Fibroblast of upper back skin (primary cell): Measurements from ENCODE around the gene KIF6.
"Not testable (repeated sequence)": the region's sequence is repeated elsewhere in the genome, so short reads cannot be mapped to it uniquely, and the experiment has no call there.

Experiments used
- DNase-seq: peaks from one replicate; pipeline ENCODE4 v3.0.0-alpha.2; 2013

Gene KIF6

DNA sequence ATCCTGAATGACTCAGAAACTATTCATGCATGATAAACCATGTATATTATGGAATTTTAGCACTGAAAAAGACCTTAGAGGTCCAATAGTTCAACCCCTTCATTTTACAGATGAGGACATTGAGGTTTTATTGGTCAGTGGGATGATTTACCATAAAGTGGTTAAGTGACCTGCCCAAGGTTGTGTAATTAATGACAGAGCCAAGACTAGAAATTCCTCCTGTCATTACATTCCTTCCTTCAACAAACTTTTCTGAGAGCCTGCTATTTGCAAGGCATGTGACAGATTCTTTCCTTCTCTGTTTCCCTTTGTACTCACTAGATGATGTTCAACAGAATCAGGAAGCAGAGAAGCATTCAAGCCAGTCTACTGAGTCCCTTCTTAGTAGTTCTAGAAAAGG is 232.0 kb downstream of the KIF6 start:
- peak; percentile 81 for DNase-seq

DNA sequence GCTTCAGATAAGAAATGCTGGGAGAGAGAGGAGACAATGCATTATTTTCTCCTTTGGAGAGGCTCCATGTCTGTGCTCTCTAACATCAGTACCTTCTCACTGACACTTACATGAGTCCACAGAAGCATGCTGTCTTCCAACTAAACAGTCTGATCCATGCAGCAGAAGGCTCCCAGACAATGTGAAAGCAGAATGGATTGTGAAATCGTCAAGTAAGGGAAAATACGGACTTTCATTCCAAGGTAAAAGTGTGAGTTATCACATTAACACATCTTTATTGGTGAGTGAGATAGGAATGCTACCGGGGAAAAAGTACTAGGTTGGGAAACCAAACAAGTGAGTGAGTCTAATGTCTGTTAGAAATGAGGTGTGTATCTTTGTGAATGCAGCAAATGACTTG is 235.1 kb downstream of the KIF6 start:
- no peak for DNase-seq

DNA sequence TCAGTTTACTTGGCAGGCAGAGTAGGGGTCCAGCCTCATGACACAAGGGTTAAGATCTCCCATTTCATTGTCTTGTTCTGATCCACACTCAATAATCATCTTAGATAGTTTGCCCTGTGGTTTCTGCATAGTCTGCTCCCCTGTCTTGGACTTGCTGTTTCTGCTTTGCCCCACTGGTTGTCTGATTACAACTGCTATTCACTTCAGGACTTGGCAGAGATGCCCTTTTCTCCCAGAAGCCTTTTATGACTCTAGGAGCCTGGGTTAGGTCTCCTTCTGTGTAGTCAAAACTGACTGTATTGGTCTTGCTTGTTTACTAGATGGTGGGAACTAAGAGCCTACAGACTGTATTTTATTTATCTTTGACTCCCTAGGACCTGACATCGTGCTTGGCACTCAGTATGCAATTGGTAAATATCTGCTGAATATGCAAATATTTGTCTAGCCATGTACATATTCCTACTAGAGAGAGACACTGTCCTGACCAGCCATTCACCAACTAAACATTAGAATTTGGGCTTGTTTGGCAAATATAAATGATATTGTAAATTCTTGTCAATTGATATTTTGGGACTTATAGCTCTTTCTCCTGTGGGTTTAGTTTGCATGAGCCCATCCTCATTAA is 236.8 kb downstream of the KIF6 start:
- DNase-seq = no peak

DNA sequence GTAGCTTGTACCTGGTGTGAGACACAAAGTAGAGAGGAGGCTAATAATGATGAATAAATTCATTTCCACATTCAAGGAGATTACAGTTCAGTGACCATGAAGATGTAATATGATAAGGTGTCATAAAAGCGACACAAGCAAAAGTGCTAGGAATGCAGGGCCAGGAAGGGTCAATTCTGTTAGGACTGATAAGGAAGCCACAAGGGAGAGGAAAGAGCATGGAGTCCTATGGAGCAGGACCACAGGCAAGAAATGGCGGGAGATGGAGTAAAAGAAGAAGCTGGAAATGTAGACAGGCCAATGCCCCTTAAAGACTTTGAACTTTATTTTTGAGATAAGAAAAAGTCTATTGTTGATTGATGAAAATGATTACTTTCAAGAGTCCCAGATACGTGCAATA is 240.9 kb downstream of the KIF6 start:
- no peak for DNase-seq

DNA sequence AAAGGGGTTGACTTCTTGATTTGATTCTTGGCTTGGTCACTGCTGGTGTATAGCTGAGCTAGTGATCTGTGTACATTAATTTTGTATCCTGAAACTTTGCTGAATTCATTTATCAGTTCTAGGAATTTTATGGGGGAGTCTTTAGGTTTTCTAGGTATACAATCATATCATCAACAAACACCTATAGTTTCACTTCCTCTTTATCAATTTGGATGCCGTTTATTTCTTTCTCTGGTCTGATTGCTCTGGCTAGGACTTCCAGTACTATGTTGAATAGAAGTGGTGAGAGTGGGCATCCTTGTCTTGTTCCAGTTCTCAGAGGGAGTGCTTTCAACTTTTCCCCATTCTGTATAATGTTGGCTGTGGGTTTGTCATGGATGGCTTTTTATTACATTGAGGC is 245.4 kb downstream of the KIF6 start:
- DNase-seq = not testable (repeated sequence)

DNA sequence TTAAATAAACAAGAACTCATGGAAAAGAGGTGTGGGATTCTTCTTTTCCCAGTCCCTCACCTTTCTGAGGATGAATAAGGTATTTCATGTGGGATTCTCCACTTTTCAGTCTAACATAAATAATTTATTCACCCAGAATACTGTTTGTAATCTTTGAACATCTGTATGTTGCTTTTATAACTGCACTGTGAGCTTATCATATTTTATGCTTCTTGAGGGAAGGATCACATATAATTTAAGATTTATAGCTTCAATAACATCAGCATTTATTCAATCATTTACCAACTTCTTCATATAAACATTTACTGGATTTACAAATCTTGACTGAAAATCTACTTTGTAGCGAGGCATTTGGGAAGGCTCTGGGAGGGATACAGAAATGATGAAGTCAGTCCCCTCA is 248.5 kb downstream of the KIF6 start:
- no peak for DNase-seq

DNA sequence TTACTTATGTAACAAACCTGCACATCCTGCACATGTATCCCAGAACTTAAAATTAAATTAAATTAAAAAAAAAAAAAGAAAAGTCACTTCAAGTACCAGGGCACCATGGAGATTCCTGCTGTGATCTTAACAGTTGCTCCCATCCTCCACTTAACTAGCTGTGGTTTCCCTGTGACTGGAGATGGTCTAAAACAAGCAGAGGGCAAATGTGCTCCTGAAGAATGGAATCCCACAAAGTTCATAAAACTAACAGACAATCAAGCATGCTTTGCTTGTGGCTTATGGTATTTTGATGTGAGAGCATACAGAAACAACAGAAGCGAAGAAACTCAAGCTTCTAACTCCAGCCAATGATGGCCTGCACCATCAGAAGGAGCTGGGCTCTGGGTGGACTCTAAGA is 249.1 kb downstream of the KIF6 start:
- DNase-seq = peak; percentile 22

DNA sequence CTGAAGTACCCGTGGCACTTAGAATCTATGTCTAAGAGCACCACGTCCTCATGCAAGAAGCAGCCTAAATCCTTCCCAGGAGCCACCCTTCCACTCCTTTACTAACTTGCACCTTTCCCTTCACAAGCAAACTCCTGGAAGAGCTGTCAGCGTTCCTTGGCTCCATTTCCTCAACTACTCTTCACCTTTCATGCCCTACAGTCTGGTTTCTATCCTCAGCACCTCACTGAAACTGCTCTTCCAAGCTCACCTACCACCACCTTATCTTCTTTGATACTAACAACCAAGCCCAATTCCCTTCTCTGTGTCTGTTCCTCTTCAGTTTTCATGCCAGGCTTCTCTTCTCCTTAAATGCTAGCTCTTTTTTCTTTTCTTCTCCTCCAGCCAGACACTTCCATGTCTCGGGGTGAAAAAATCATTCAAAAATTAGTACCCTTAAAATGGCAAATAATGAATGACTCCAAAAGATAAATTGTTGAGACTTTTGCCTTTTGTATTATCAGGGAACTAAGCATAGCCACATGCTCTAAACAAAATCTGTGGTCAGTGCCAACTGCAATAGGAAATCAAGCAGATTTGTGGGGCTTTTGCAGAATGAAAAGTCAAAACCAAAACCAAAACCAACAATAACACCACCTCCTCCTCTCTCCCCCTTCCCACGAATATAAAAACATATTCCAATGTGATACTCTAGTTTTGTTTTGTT is 253.1 kb downstream of the KIF6 start:
- no peak for DNase-seq

DNA sequence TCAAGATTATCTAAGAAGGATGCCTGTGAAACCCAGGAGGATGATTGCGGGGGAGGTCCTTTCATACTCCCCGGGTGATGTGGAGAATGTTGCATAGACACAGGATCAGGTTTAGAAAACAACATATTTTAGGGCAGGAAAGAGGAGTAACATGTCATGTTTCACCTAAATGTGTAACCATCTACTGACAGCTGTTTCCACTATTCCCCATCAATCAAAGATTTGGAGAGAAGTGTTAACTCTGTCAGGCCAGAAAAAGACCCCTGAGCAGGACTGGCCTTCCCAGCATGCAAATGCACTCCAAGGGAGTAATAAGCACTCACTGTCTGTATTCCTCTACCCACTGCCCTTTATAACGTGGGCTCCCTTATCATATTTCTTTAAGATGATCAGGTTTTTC is 254.7 kb downstream of the KIF6 start:
- no peak for DNase-seq

DNA sequence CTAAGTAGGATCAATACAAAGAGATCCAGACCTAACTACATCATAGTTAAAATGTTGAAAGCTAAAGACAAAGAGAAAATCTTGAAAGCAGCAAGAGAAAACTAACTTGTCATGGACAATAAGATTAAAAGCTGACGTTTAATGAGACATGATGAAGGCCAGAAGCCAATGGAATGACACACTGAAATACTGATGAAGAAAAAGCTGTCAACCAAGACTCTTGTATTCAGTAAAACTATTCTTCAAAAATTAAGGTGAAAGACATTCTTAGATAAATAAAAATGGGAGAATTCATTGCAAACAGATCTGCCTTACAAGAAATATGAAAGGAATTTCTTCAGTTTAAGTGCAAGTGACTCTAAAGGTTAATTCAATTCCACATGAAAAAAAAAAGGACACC is 256.8 kb downstream of the KIF6 start:
- DNase-seq = no peak

DNA sequence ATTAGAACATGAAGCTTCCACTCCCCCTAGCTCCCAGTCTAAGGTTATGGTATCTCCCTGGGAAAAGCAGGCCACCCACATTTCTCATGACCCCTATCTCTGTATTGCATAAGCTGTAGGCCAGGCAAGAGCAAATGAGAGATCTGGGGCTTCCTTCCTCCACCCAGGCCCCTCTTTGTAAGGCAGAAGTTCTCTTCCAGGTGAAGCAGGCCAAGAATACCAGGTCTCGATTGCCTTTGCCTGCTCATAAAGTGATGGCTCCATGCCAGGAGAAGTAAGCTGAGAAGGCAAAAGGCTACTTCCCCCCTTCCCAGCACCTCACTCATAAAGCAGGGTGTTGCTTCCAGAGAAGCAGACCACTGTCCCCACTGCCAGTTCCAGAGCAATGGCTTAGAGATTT is 258.6 kb downstream of the KIF6 start:
- DNase-seq = no peak

DNA sequence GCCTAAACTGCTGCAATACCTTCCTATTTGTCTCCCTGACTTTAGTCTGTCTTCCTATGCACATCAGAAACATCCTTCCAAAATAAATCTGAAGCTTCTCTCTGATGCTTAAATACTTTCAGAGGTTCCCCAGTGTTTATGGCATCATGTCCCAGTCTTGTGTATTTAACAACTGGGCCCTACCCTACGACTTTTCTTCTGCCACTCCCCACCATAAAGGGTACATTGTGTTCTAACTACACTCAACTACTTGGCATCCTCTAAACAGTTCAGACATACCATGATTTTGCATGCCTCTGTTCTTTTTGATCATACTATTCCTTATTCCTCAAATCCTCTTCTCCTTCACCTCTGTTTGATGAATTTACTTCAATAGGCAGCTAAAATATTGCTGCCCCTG is 259.7 kb downstream of the KIF6 start:
- DNase-seq = no peak

DNA sequence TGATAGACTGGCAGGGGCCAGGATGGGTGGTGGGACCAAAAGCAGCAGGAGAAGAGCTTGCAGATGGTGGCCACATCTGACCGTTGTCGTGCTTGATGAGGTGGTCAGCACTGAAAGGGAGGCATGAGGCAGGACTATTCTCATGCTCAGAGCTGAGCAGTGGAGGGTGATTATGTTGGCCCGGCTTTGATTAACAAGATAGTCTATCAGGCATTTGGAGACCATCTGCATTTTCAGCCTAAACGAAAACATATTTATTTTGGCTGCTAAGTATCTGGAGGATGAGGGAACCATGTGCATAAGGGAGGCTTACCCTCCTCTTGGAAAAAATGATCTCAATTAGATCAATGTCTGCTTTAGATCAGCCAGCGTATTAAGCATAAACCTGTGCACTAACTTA is 261.1 kb downstream of the KIF6 start:
- DNase-seq = no peak

DNA sequence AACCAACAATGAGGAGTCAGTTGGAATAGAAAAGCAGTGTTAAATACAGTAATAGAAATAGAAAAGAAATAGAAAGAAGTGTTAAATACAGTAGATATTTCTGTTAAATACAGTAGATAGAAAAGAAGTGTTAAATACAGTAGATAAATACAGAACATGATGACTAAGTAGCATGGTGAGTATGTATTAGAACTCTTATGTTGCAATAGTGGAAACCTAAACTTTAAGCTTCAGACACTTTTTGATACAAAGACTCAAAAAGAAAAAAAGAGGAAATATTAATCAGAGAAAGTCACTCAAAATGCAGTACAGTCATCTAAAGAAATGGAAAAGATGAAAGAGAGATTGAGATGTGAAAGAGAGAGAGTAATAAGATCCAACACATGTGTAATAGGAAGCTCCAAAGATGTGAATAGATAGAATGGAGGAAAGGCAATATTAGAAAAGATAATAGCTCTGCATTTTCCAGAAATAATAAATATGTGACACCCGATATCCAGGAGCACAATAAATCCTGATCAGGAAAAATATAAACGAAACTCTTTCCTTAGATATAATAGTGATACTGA is 271.2 kb downstream of the KIF6 start:
- DNase-seq = no peak

DNA sequence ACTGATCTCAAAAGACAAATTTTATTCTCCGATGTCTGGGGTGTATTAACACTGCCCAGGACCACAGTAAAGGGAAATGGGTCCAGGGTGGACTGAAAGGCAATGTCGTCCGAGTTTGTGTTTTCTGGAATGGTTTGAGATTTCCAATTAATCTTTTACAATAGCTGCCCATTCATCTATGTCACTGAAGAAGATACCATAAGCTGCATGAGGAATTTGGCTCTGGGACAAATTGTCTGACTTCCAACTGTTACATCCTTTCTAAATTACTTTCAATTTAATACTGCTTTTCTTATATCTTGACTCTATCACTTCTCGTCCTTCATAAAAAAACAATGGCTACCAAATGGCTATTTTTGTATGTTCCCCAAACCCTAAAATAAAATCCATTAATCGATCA is 272.0 kb downstream of the KIF6 start:
- peak; percentile 70 for DNase-seq

DNA sequence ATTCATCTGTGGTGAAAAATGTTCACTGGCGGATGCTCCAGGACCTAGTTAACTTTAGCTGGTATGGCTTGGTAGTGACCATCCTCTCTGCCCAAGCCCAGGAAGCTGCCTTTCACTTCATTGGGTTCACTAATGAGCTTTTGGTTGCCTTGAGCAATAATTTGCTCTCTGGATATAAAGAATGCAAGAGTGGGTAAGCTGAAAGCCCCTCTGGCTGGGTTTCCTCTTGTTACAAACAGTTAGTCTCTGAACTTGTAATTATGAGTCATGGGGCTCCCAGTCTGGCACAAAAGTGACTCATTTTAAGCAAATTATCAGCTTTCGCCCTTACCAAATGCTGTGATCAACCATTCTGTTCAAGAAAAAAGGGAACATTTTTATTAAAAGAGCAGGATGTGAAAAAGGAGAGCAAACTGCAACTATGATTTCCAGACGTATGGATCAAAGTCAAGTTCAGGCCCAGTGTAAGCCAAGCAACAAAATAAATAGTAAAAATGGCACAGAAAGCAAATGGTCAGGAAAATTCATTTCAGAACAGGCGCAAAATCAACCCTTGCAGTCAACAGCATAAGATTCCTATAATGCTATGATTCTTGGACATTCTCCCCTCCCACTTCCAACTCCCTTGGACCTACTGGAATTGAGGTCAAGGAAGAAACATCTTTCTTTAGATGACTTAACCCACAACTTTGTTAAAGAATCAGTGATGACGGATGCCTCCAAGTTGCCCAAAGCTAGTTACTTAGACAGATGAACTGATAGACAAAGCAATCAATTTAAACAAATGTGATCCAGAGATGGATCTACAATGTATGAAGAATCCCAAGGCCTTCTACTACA is 272.7 kb downstream of the KIF6 start:
- DNase-seq = peak; percentile 73

DNA sequence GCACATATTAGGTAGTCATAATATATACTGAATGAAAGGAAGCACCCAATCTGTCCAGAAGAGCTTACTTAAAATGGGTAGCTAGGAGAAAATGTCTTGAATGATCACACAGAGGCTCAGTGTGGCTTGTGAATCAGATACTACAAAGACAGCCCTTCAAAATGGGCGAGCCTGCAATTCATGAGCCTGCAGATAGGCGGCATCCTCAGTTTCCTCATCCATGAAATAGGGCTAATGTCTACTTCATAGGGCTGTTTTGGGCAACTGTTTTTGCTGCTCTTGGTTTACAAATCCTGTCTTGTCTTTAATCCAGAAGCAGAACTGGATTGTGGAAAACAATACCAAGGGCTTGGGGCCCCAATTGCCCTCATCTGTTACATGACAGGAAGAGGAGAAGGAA is 273.4 kb downstream of the KIF6 start:
- DNase-seq = no peak

DNA sequence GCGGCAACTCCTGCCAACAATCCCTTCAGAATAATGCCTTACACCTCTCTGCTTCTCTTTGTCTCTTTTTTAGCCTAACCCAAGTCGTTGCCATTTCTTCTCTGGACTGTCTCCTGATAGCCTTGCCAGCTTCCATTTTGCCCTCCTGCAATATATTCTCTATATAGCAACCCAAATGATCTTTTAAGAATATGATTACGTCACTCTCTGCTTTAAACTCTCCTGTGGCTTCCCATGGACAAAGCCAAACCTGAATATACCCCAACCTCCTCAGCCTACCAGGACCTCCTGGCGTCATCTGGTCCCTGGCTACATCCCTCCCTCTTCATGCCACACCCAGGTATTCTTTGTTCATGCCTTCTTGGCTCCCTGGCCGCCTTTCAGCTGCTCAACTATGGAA is 276.2 kb downstream of the KIF6 start:
- no peak for DNase-seq

DNA sequence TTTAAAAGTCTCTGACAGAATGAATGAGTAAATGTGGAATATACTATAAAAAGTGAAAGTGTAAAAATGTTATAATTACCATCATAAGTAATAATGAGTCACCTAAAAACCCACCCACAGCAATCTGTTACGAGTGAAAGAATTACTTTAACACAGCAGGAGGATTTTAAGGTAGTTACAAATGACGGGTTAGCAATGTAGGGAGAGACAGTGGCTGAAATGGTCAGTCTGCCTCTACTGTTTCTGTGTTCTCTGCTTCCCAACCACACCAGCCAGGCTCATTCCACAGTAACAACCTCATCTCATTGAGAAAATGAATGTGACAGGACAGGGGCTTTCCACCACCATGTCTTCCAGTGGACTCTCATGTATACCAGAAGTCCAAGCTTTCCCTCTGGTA is 278.3 kb downstream of the KIF6 start:
- no peak for DNase-seq

DNA sequence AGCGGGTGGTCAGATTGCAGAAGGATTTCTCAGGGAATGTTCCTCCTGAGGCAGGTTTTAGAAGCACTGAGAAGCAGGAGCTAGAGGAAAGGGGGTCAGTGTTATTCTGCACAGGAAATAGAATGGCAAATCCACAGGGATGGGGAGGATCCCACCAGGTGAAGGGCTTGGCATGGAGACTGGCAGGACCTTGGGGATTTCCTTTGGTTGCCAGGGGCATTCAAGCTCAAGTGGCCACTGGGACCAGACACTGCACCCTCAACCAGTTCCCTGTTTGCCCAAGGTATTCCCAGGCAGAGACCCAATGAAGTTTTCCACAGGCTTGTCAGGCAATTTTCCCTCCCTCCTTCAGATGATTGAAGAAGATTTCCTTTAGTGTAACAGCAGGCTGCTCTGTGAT is 279.5 kb downstream of the KIF6 start:
- no peak for DNase-seq

DNA sequence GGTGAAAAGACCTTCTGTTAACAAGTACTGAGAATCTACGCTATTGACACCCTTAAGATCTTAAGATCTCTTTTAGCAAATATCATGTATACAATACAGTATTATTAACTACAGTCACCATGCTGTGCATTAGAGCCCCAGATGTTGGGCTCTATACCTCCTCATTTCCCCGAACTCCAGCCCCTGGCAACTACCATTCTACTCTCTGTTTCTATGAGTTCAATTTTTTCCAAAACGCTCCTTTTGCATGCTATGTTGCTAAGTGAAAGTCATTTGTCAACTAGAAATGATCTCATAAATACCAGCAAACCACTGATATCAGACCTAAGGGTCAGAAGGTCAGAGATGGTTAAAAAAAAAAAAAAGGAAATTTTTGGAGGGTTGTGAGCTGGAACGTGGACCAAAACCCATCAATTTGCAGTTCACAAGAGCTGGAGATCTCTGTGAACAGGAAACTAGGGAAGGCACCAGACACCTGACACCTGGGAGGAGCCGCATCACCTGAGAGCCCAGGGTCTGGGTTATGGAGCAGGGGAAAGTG is 280.7 kb downstream of the KIF6 start:
- no peak for DNase-seq

DNA sequence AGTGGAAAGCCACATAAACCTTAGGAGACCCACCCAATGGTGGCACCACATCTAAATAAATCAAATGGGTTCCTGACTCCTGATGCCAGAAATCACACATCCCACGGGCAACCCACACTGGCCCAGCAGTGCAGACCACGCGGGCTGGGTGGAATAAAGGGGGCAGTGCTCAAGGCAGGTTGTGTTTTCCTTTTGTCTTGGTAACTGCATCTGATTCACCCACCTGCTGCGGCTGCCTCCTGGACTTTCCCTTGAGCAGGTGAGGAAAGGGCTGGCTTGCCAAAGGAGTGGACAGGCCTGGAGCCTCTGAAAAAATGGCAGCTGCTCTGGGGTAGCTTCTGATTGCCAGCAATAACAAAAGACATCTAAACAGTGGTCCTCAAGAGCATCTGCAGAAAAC is 283.2 kb downstream of the KIF6 start:
- DNase-seq = no peak

DNA sequence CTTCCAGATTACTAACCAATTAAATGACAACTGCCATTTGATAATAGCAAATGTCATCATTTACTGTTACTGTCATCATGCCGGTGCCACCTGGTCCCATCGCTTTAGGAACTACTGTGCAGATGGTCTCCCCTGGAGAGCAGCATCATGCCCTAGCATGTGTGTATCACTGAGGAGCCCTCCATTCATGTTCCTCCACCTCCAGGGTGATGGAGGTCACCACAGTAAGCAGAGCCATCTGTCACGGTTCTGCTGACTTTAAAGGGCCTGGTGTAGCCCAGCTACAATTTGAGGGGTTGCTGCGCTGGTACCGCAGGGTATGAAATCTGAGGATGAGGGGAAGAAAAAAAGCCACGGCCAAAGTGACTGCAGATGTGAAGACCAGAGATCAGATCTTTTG is 283.9 kb downstream of the KIF6 start:
- DNase-seq = no peak

DNA sequence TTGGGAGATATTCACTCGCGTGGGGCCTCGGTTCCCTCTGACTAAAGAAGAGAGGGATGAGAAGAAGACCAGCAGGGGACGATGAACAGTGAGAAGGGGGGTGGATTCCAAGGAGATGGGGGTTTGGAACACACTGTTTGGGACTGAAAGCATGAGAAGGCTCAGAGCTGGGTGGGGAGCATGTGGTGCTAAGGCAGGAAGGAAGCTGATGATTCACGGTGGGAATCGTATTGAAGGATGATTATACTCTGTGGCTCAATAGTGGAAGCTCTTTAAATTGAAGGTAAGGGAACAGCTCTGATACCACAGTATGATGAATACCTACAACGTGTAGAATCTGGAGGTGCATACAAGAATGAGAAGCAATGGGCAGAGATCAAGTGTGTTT is 285.2 kb downstream of the KIF6 start:
- DNase-seq = peak; percentile 45
